ENCODE measurements around the gene ISM1.

DNA sequence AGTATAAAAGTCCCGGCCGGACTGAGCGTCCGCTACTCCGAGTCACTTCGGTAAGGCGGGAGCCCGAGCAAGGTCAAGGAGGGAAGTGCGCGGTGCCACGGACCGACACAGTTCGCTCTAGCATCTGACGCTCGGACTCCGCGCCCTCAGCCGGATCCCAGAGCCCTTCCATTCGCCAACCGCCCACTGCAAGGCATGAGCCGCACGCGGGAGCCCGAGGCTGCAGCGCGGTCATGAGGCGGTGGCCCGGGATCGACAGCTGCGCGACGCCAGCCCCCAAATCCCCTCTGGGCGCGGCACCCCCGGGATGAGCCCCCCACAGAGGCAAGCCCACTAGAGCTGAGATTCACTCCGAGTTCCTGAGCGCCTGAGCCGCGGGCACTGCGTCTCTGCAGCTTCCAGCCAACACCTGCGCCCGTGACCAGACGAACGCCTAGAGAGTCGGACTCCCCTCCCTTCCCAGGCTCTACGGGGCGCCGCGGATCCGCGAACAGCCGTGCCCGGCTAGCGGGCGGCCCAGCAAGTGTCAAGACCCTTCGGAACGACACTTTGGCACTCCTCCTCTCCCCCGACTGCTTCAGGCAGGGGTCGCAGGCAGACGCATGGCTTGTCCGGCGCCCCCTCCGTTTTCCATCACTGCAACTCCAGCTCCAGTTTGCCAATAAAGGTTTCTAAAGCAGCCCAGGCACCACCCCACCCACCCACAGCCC is 725 bp upstream of the ISM1 start:
- TF ChIP-seq, protein P1, sequence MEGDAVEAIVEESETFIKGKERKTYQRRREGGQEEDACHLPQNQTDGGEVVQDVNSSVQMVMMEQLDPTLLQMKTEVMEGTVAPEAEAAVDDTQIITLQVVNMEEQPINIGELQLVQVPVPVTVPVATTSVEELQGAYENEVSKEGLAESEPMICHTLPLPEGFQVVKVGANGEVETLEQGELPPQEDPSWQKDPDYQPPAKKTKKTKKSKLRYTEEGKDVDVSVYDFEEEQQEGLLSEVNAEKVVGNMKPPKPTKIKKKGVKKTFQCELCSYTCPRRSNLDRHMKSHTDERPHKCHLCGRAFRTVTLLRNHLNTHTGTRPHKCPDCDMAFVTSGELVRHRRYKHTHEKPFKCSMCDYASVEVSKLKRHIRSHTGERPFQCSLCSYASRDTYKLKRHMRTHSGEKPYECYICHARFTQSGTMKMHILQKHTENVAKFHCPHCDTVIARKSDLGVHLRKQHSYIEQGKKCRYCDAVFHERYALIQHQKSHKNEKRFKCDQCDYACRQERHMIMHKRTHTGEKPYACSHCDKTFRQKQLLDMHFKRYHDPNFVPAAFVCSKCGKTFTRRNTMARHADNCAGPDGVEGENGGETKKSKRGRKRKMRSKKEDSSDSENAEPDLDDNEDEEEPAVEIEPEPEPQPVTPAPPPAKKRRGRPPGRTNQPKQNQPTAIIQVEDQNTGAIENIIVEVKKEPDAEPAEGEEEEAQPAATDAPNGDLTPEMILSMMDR (IDR thresholded peaks at IDR 0.05 in 8 of 11, conservative IDR thresholded peaks at IDR 0.05 in 3 of 11) = no peak
- no peak for TF ChIP-seq POLR2A (IDR thresholded peaks at IDR 0.05)
- peak; percentile 60 to 73 (median 69) for TF ChIP-seq POLR2AphosphoS5 (IDR thresholded peaks at IDR 0.05)
